Measurements from ENCODE around the gene CHST8.

DNA sequence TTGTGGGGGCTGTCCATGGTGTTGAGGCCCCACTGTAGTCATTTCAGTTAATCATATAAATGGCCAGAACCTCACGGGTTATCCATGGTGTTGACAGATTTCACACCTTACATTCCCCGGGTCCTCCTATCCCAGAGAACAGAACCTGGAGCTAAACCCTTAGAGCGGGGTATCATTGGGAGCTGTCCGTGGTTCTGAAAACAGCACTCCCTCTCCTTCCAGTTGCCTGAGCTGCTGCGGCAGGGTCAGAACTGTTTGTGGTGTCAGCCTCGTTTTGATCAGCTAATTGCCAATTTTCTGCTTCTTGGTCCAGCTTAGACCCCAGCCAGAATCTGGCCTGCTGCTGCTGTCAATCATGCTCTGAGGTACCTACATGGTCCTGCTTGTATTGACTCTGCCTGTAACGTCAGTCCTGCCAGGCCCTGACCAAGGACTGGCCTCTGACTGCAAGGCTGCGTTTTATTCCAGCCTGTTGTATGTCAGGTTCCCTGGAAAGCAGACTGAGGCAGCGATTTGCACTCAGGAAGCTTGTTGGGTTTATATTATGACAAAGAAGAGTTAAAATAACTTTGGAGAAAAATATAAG lies 119.2 kb downstream of the CHST8 start:
- TF ChIP-seq, protein P1, sequence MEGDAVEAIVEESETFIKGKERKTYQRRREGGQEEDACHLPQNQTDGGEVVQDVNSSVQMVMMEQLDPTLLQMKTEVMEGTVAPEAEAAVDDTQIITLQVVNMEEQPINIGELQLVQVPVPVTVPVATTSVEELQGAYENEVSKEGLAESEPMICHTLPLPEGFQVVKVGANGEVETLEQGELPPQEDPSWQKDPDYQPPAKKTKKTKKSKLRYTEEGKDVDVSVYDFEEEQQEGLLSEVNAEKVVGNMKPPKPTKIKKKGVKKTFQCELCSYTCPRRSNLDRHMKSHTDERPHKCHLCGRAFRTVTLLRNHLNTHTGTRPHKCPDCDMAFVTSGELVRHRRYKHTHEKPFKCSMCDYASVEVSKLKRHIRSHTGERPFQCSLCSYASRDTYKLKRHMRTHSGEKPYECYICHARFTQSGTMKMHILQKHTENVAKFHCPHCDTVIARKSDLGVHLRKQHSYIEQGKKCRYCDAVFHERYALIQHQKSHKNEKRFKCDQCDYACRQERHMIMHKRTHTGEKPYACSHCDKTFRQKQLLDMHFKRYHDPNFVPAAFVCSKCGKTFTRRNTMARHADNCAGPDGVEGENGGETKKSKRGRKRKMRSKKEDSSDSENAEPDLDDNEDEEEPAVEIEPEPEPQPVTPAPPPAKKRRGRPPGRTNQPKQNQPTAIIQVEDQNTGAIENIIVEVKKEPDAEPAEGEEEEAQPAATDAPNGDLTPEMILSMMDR (IDR thresholded peaks at IDR 0.05), result no peak
- no peak for TF ChIP-seq POLR2AphosphoS5 (IDR thresholded peaks at IDR 0.05)
